SK-N-SH treated with all-trans-retinoic acid at 6 μM for 48 hours (cell line): Measurements from ENCODE around the gene GRIK2.

ENCODE experiments used
- ARNTL ChIP-seq: fragments of 450-650 bp; formaldehyde crosslinking; IDR thresholded peaks from 2 replicates; pipeline ENCODE4 v1.5.0; 2020; ENCODE audit warnings: low read depth, mild to moderate bottlenecking, moderate library complexity, borderline replicate concordance
- ESRRG ChIP-seq: fragments of 250-450 bp; sonication (Bioruptor Pico); IDR thresholded peaks from 2 replicates; pipeline ENCODE4 v1.6.1; 2021; ENCODE audit warnings: mild to moderate bottlenecking
- PATZ1 ChIP-seq: fragments of 250-450 bp; sonication (Bioruptor Pico); IDR thresholded peaks from 2 replicates; pipeline ENCODE4 v1.8.0; 2020; ENCODE audit warnings: mild to moderate bottlenecking, moderate library complexity, borderline replicate concordance
- TF ChIP-seq, protein P1 (sequence below): fragments of 250-450 bp; sonication (Bioruptor Pico); IDR thresholded peaks from 2 replicates; pipeline ENCODE4 v1.5.0; 2020; ENCODE audit warnings: mild to moderate bottlenecking, moderate library complexity

DNA sequence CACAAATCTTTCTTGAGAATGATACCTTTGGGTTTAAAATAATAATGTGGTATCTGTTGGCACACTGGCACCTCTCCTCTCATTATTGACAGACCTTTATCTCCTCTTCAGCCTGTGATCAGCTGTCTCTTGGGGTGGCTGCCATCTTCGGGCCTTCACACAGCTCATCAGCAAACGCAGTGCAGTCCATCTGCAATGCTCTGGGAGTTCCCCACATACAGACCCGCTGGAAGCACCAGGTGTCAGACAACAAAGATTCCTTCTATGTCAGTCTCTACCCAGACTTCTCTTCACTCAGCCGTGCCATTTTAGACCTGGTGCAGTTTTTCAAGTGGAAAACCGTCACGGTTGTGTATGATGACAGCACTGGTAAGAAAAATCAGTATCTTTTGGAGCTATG, 232.8 kb downstream of the GRIK2 start:
- TF ChIP-seq ESRRG (no peak), PATZ1 (CRISPR knock-in tag) (no peak), ARNTL (CRISPR knock-in tag) (no peak)
- TF ChIP-seq, protein P1, sequence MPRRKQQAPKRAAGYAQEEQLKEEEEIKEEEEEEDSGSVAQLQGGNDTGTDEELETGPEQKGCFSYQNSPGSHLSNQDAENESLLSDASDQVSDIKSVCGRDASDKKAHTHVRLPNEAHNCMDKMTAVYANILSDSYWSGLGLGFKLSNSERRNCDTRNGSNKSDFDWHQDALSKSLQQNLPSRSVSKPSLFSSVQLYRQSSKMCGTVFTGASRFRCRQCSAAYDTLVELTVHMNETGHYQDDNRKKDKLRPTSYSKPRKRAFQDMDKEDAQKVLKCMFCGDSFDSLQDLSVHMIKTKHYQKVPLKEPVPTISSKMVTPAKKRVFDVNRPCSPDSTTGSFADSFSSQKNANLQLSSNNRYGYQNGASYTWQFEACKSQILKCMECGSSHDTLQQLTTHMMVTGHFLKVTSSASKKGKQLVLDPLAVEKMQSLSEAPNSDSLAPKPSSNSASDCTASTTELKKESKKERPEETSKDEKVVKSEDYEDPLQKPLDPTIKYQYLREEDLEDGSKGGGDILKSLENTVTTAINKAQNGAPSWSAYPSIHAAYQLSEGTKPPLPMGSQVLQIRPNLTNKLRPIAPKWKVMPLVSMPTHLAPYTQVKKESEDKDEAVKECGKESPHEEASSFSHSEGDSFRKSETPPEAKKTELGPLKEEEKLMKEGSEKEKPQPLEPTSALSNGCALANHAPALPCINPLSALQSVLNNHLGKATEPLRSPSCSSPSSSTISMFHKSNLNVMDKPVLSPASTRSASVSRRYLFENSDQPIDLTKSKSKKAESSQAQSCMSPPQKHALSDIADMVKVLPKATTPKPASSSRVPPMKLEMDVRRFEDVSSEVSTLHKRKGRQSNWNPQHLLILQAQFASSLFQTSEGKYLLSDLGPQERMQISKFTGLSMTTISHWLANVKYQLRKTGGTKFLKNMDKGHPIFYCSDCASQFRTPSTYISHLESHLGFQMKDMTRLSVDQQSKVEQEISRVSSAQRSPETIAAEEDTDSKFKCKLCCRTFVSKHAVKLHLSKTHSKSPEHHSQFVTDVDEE (CRISPR knock-in tag): no peak
